GM10248 (cell line): ENCODE data around the gene LRP11.

Source experiments
- CTCF ChIA-PET: fragments of 300-600 bp; sonication (Branson Sonifier 250); formaldehyde crosslinking; extraction: SDS; loops from one replicate; lab custom pipeline; 2021; ENCODE audit warnings: antibody characterized with exemption; lab: Yijun Ruan, JAX
- POLR2A ChIA-PET: fragments of 350-650 bp; sonication (Branson Sonifier 250); formaldehyde crosslinking; extraction: SDS; loops from one replicate; lab custom pipeline; 2020; ENCODE audit warnings: antibody characterized with exemption; lab: Yijun Ruan, JAX
- DNase-seq: peaks from one replicate; pipeline ENCODE4 v3.0.0; 2012; ENCODE audit errors: extremely low spot score
- TF ChIP-seq, protein P1 (sequence below): IDR thresholded peaks from 2 replicates; pipeline ENCODE4 v1.5.1; 2012; ENCODE audit warnings: mild to moderate bottlenecking, low read depth; ENCODE audit errors: extremely low read depth, missing control alignments, control extremely low read depth

Gene LRP11

DNA sequence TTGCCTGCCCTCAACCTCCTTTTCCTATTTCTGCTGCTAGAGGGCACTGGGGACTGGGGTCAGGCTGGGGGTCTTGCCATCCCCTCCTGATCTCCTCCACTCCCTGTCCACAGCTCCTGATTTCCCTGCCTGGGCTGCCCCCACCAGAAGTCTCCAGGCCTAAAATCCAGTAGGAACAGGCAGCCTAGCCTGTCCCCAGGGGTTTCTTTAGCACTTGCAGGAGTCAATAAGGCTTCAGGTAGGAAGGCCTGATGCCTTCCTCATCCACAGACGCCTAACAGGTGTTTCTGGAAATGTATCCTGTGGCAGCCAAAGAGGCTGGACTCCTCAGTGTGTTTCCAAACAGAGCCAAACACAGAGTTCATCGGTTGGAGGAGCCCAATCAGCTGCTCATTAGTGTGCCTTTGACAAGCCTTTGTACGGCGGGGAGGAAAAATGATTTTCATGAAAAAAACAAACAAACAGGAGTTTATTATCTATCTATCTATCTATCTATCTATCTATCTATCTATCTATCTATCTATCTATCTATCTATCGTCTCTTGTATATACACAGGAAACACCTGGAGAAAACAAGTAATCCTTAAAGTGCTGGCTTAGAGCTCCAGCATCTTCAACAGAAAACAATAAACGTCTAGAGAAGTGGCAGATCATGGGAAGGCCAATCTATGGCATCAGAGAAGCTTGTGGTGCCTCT, 37.4 kb upstream of the LRP11 start:
- TF ChIP-seq, protein P1, sequence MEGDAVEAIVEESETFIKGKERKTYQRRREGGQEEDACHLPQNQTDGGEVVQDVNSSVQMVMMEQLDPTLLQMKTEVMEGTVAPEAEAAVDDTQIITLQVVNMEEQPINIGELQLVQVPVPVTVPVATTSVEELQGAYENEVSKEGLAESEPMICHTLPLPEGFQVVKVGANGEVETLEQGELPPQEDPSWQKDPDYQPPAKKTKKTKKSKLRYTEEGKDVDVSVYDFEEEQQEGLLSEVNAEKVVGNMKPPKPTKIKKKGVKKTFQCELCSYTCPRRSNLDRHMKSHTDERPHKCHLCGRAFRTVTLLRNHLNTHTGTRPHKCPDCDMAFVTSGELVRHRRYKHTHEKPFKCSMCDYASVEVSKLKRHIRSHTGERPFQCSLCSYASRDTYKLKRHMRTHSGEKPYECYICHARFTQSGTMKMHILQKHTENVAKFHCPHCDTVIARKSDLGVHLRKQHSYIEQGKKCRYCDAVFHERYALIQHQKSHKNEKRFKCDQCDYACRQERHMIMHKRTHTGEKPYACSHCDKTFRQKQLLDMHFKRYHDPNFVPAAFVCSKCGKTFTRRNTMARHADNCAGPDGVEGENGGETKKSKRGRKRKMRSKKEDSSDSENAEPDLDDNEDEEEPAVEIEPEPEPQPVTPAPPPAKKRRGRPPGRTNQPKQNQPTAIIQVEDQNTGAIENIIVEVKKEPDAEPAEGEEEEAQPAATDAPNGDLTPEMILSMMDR, result no peak
- ChIA-PET CTCF (no interaction called here), POLR2A (no interaction called here)
- no peak for DNase-seq

DNA sequence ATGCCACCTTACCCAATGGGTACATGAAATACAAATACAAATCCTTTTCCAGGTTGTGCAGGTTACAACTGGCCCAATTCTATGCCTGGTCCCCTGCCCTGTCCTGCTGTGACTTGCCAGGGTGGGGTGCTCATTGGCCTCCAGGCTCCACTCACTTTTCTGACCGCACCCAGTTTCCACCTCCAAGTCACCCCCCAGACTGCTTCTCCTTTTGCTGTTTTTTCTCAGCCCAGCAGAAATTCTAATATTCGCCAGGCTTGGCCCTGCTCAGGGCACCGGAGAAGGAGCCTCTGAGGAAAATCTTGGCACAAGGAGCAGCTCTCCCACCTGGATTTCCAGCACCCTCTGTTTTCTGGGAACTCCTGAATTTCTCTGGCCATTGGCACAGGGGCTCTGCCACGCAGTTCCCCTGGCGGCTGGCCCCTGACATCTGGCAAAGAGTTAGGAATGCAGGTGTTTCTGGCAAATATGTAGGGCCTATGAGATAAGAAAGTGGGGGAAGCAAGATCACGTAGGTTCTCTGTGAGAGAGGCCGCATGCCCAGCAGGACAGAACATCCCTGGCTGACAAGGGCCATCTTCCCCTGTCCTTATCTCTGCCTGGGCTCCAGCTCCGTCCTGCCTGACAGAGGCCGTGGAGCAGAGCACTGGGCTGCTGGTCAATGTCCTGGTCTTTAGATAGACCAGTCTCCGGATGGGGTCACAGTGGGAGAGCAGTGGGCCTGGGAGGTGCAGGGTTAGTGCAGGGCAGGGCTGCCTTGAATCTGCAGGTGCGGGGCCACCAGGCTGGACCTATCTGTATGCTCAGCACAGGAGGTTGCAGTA, 36.7 kb upstream of the LRP11 start:
- ChIA-PET CTCF (interaction anchor here (1.5 kb wide), 1 partner anchor 15 kb away, joined by 3 read pairs; no protein-coding TSS in a partner anchor), POLR2A (no interaction called here)
- TF ChIP-seq, protein P1, result no peak
- no peak for DNase-seq

DNA sequence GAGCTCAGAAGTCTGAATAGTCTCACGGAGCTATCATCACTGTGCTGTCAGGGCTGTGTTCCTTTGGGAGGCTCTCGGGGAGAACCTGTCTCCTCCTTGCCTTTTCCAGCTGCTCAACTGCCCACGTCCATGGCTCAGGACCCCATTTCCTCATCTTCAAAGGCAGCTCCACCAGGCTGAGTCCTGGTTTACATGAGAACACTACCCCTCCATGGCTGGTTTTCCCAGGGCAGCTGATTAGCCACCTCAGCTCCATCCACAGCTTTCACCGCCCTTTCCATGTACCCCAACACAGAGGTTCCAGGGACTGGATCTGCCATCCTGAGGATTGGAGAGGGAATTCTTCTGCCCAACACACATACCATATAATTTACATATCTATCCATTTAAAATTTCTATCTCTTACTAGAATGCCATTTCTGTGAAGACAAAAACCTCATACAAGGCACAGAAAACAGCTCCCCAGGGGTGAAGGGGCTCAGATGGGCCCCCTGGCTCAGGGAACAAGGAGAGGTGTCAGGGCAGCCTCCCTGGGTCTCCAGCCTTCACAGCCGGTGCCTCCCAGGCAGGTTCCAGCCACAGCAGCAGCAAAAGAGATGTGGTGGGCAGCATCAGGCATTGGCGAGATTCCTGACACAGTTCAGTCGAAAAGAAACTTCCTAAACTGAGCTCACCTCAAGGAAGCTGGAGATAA, 35.9 kb upstream of the LRP11 start:
- CTCF ChIA-PET, result interaction anchor here (1.5 kb wide), 1 partner anchor 14 kb away, joined by 3 read pairs; no protein-coding TSS in a partner anchor
- no peak for DNase-seq
- POLR2A ChIA-PET, result no interaction called here
- TF ChIP-seq, protein P1, result no peak

DNA sequence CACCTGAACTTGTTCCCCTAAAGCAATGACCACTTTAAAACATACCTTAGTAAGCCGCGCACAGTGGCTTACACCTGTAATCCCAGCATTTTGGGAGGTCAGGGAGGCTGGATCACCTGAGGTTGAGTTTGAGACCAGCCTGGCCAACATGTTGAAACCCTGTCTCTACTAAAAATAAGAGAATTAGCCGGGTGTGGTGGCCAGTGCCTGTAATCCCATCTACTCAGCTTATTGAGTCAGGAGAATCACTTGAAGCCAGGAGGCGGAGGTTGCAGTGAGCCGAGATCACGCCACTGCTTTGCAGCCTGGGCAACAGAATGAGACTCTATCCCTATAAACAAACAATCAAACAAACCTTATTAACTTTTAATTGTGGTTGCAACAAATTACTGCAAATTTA, 35.3 kb upstream of the LRP11 start:
- no peak for DNase-seq
- ChIA-PET POLR2A (no interaction called here), CTCF (interaction anchor here (1.5 kb wide), 1 partner anchor 14 kb away, joined by 3 read pairs; no protein-coding TSS in a partner anchor)
- TF ChIP-seq, protein P1, result no peak

DNA sequence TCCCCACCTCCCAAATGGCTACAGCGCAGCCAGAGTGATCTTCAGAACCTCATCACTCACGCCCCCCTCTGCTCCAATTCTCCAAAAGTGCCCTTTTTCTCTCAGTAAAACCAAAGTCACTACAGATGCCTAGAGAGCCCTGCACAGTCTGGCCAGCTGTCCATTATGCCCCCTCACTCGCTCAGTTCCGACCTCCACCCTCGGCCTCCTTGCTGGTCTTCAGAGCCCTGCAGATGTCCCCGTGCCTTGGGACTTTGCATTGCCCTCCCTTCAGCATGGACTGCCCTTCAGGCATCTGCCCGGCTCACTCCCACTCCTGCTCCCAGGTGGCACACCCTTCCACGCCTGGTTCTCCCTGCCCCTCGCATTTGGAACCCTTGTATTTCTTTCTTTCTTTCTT, 34.8 kb upstream of the LRP11 start:
- CTCF ChIA-PET, result no interaction called here
- DNase-seq, result no peak
- TF ChIP-seq, protein P1, result no peak
- POLR2A ChIA-PET, result no interaction called here

DNA sequence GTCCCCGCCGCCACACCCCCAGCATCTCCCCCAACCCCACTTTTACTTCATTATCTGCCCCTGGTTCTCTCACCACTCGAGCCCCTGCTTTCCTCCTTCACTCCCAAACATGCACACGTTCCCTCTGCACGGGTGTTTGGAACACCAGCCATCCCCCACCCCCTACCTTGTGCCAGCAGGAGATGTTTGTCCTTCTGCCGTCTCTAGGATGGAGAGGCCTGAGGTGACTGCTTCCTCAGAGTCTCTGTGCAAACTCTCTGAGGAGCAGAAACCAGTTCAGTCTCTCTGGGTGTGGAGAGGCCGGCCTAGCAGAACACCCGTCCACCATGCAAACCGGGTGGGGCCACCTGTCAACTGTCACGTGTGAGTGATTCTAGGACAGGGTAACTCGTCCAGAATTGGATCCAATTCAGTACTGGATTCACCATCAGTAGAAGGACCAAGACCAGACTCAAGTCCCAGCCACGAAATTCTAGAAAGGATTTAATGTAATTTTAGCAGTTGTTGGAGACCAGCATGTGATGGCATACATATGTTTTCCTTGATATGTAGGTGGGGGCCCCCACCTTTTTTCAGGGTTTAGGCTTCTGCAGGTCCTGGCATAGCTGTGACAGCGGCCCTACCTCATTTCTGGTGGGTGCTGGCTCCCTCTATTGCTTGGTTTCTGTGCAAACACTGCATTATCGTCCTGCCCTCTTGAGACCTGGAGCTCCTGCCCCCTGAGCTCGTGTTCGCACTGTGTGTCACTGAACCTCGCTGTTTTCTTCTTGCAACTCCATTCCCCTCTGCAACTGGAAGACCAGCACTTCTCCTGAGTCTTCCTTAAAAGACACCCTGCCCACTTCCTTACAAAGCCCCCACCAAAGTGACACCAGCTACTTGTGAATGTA, 33.9 kb upstream of the LRP11 start, which contains the start of gene RAET1E:
Gene RAET1E (minus strand): TSS at position 259 of the 890 bp plus-strand sequence. CDS start 7,212 bp downstream, outside the sequence.
- CTCF ChIA-PET, result no interaction called here
- POLR2A ChIA-PET, result no interaction called here
- no peak for DNase-seq
- TF ChIP-seq, protein P1, result no peak
